GM12878 (cell line): ENCODE data around the gene COX19.

Experiments used
- POLR2A ChIP-seq: IDR thresholded peaks from 2 replicates; pipeline ENCODE4 v1.6.1; 2011; ENCODE audit warnings: low read depth, mild to moderate bottlenecking, low read length
- SIX5 ChIP-seq: IDR thresholded peaks from 2 replicates; pipeline ENCODE4 v1.6.1; 2011; ENCODE audit warnings: mild to moderate bottlenecking, low read depth, low read length, moderate library complexity; ENCODE audit not compliant: severe bottlenecking
- TF ChIP-seq, protein P1 (sequence below), 3 experiments: IDR thresholded peaks in 2 of 3; conservative IDR thresholded peaks in 1 of 3; 2 replicates each; pipeline ENCODE4 v1.5.1; 2011; ENCODE audit warnings: low read depth in 3 of 3, low read length in 3 of 3, mild to moderate bottlenecking in 3 of 3, control low read depth in 2 of 3, moderate library complexity in 2 of 3, inconsistent platforms in 1 of 3, mixed read lengths in 1 of 3; ENCODE audit not compliant: control insufficient read depth in 2 of 3, insufficient read depth in 1 of 3; ENCODE audit errors: extremely low read depth in 1 of 3

DNA sequence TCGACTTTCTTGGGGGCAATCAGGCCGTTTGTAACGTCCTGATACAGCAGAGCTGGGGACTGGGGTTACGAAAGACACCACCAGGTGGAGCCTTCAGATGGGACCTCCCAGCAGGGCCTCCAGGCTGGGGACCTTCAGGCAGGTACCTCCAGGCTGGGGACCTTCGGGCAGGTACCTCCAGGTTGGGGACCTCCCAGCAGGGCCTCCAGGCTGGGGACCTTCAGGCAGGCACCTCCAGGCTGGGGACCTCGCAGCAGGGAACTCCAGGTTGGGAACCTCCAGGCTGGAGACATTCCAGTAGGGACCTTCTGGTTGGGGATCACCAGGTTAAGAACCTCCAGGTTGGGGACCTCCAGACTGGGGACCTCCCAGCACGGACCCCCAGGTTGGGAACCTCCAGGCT is 45.5 kb upstream of the COX19 start:
- no peak for TF ChIP-seq SIX5
- TF ChIP-seq, protein P1, sequence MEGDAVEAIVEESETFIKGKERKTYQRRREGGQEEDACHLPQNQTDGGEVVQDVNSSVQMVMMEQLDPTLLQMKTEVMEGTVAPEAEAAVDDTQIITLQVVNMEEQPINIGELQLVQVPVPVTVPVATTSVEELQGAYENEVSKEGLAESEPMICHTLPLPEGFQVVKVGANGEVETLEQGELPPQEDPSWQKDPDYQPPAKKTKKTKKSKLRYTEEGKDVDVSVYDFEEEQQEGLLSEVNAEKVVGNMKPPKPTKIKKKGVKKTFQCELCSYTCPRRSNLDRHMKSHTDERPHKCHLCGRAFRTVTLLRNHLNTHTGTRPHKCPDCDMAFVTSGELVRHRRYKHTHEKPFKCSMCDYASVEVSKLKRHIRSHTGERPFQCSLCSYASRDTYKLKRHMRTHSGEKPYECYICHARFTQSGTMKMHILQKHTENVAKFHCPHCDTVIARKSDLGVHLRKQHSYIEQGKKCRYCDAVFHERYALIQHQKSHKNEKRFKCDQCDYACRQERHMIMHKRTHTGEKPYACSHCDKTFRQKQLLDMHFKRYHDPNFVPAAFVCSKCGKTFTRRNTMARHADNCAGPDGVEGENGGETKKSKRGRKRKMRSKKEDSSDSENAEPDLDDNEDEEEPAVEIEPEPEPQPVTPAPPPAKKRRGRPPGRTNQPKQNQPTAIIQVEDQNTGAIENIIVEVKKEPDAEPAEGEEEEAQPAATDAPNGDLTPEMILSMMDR (IDR thresholded peaks at IDR 0.05 in 2 of 3, conservative IDR thresholded peaks at IDR 0.05 in 1 of 3; ENCODE audit: control insufficient read depth in 2 of 3, extremely low read depth in 1 of 3, insufficient read depth in 1 of 3, low read depth in 3 of 3, low read length in 3 of 3), result peak in 2 of 3 experiments; percentile 19 to 24; a peak in 2 of 6 replicates
- no peak for TF ChIP-seq POLR2A
